ENCODE results near the gene CHN2. TPM values are rescaled to one million over a fixed set of nuclear protein-coding genes. Genes with fewer than 3 reads are reported as not detected.

The CHN2 gene
- total RNA-seq, 6 donors from 2014 or later, result 6.2 to 13.7 (median 11.2) TPM

DNA sequence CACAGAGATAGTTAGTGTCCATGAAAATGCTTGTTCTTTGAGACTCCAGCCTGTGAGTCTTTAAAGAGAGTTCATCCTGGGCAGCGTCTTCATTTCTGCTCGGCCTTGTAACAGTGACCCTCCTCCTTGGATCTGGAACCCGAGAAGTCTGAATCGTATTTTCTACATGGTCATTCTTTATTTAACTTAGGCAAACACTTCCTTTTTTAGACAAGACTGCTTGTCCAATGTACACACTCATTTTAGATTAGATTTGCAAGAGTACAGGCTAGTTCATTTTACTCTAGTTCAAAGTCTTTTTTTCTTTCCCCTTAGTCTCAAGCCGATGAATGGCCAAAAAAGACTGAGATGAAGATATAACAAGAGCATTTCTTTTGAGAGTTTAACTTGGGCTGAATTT lies 133.5 kb downstream of the CHN2 start:
- Histone ChIP-seq H3K4me3 (no peak overlapping the region), H3K4me1 (peaks cover 0 to 11% (median 7%) of the 10 kb centered on the region in 4 donors), H3K27ac (no peak overlapping the region), H3K9me3 (no peaks in the 10 kb centered on the region), H3K27me3 (no peaks in the 10 kb centered on the region), H3K36me3 (no peaks in the 10 kb centered on the region)
- TF ChIP-seq CTCF (IDR thresholded peaks at IDR 0.05) (no peak), POLR2A (IDR thresholded peaks at IDR 0.05) (no peak)
- WGBS, 2 donors, result 36 to 37% methylated on average over 5 of the region's 5 CpGs
- DNase-seq (no peak), ATAC-seq (ENCODE audit: low FRiP score in 2 of 2) (no peak)

DNA sequence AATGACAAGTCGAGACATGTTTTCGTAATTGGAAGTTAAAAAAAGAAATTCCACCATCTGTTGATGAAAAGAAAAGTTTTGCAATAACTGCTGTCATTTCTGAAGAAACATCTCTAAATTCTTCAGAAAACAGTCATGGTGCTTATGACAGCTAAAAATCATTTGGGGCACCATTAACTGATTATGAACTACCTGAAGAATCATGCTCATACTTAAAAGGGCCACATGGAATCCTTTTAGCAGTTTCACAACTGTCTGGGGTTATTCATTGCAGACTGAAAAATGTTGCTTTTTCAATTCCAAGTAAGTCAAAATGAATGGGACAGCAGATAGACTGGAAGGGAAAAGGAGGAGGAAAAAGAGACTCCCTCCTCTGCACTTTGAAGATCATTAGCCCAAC lies 134.2 kb downstream of the CHN2 start:
- Histone ChIP-seq H3K36me3 (no peaks in the 10 kb centered on the region), H3K4me3 (no peak overlapping the region), H3K4me1 (peaks cover 0 to 11% (median 7%) of the 10 kb centered on the region in 4 donors), H3K27me3 (no peaks in the 10 kb centered on the region), H3K27ac (no peak overlapping the region), H3K9me3 (no peaks in the 10 kb centered on the region)
- 55 to 60% methylated on average over 2 of the region's 2 CpGs for WGBS, 2 donors
- DNase-seq (no peak), ATAC-seq (ENCODE audit: low FRiP score in 2 of 2) (no peak)
- TF ChIP-seq CTCF (IDR thresholded peaks at IDR 0.05) (no peak), POLR2AphosphoS5 (IDR thresholded peaks at IDR 0.05) (no peak), EP300 (IDR thresholded peaks at IDR 0.05) (no peak), POLR2A (IDR thresholded peaks at IDR 0.05) (no peak)

DNA sequence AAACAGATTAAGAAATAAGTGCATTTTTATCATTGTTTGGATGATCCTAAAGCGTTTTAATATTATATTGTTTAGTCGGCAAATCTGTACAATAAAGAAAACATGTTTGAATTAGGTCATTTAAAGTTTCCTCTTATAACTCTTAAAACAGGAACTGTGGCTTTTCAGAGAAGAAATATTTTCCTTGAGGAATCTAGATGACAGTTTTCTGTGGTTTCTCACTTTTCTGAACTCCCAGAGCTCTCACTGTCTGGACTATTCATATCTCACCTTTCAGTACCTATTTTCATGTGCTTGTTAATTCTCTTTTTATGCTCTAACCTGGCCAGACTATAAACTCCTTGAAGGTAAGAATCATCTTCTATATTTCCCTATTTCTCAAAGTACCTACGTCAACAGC lies 135.1 kb downstream of the CHN2 start:
- no peaks in the 10 kb centered on the region for H3K9me3 ChIP-seq
- no peak for ATAC-seq (ENCODE audit: low FRiP score in 2 of 2)
- H3K27me3 ChIP-seq, result no peaks in the 10 kb centered on the region
- H3K27ac ChIP-seq, result no peak overlapping the region
- TF ChIP-seq CTCF (IDR thresholded peaks at IDR 0.05), result no peak
- no peak for TF ChIP-seq POLR2A (IDR thresholded peaks at IDR 0.05)
- no peak for TF ChIP-seq EP300 (IDR thresholded peaks at IDR 0.05)
- TF ChIP-seq POLR2AphosphoS5 (IDR thresholded peaks at IDR 0.05), result no peak
- no peak for DNase-seq
- H3K4me1 ChIP-seq, result peaks cover 0 to 11% (median 7%) of the 10 kb centered on the region in 4 donors
- no peak overlapping the region for H3K4me3 ChIP-seq
- WGBS, 2 donors, result 39 to 49% methylated on average over 3 of the region's 3 CpGs
- no peaks in the 10 kb centered on the region for H3K36me3 ChIP-seq

DNA sequence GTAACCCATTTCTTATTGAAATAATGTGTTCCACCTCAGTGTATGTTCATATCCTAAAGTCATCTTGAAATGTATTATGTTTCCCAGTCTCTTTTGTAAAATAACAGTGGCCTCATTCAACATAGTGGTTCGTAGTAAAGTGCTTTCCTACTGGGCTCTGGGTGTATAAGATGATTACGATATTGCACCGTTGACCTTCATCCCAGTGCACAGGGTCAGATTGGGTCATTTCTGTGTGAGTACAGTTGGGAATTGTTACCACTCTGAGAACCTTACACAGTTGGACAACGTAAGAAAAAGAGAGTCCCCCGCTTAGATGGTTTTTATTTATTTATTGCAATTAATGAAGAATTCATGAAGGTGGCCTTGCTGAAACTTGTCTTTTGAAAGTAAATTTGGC lies 135.6 kb downstream of the CHN2 start:
- Histone ChIP-seq H3K27ac (no peak overlapping the region), H3K27me3 (no peaks in the 10 kb centered on the region), H3K9me3 (no peaks in the 10 kb centered on the region), H3K4me1 (peaks cover 0 to 11% (median 7%) of the 10 kb centered on the region in 4 donors), H3K4me3 (no peak overlapping the region), H3K36me3 (no peaks in the 10 kb centered on the region)
- TF ChIP-seq CTCF (IDR thresholded peaks at IDR 0.05) (no peak), EP300 (IDR thresholded peaks at IDR 0.05) (no peak), POLR2A (IDR thresholded peaks at IDR 0.05) (no peak), POLR2AphosphoS5 (IDR thresholded peaks at IDR 0.05) (no peak)
- no peak for ATAC-seq (ENCODE audit: low FRiP score in 2 of 2)
- WGBS, 2 donors, result 88% methylated on average over 5 of the region's 5 CpGs
- DNase-seq, result no peak

DNA sequence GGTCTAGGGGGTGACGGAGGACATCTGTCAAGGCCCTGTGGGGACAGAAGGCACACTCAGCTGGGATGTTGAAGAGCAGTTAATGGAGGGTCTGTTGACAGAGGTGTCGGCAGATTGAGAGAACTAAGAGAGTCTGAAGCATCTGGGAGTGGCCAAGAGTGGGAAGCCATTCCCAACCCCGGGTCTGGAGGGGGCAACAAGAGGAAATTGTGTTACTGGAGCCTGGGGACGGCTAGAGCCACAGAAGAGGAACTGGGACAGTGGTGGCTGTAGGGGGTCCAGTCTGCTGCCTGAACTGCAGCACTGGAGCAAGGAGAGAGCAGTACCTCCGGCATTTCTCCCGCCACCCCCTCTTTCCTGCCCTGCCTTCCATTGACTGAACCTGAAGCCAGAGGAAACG lies 136.6 kb downstream of the CHN2 start:
- TF ChIP-seq CTCF (IDR thresholded peaks at IDR 0.05) (no peak), POLR2AphosphoS5 (IDR thresholded peaks at IDR 0.05) (no peak), EP300 (IDR thresholded peaks at IDR 0.05) (no peak), POLR2A (IDR thresholded peaks at IDR 0.05) (no peak)

More for the DNA sequence above, 136.6 kb downstream of the CHN2 start:
- WGBS, 2 donors, result 70 to 77% methylated on average over 7 of the region's 7 CpGs
- Histone ChIP-seq H3K4me1 (peaks cover 0 to 11% (median 7%) of the 10 kb centered on the region in 4 donors), H3K27me3 (no peaks in the 10 kb centered on the region), H3K9me3 (no peaks in the 10 kb centered on the region), H3K27ac (no peak overlapping the region), H3K36me3 (no peaks in the 10 kb centered on the region), H3K4me3 (no peak overlapping the region)
- ATAC-seq (ENCODE audit: low FRiP score in 2 of 2), result no peak
- no peak for DNase-seq

Data from upper lobe of left lung (tissue), 6 donors.